Fibroblast of lung (primary cell): ENCODE measurements around the gene SLC6A4. TPM values are rescaled to one million over a fixed set of nuclear protein-coding genes. Genes with fewer than 3 reads are reported as not detected.

Source experiments
- DNase-seq, 2 donors: peaks; one replicate each; pipeline versions ENCODE4 v3.0.0 to v3.0.0-alpha.2; 2010; ENCODE audit warnings: low read depth in 2 of 2
- H2AFZ ChIP-seq: 2 replicates; pipeline ENCODE4 v1.5.1; 2012; ENCODE audit warnings: low read length, control low read depth, inconsistent platforms
- H3K27ac ChIP-seq: 2 replicates; pipeline ENCODE4 v1.5.1; 2011; ENCODE audit warnings: low read length, control low read depth; ENCODE audit not compliant: insufficient read depth
- H3K27me3 ChIP-seq: 2 replicates; pipeline ENCODE4 v1.5.1; 2011; ENCODE audit warnings: mild to moderate bottlenecking, low read length; ENCODE audit not compliant: control insufficient read depth, insufficient read depth
- H3K36me3 ChIP-seq: 2 replicates; pipeline ENCODE4 v1.5.1; 2011; ENCODE audit warnings: low read length; ENCODE audit not compliant: control insufficient read depth, insufficient read depth
- H3K4me1 ChIP-seq: 2 replicates; pipeline ENCODE4 v1.5.1; 2011; ENCODE audit warnings: low read length; ENCODE audit not compliant: control insufficient read depth, insufficient read depth; ENCODE audit errors: extremely low read depth
- H3K4me2 ChIP-seq: 2 replicates; pipeline ENCODE4 v1.5.1; 2011; ENCODE audit warnings: low read length, control low read depth; ENCODE audit not compliant: insufficient read depth; ENCODE audit errors: extremely low read depth
- H3K4me3 ChIP-seq, 4 experiments: fragments of 200-600 bp in 1 of 4; sonication (generic) in 1 of 4; replicated peaks in 1 of 4; 2 replicates each; pipeline ENCODE4 v1.5.1; 2011 to 2016; ENCODE audit warnings: low read length in 4 of 4, low read depth in 3 of 4, mild to moderate bottlenecking in 3 of 4, control low read depth in 2 of 4, inconsistent platforms in 1 of 4, mixed read lengths in 1 of 4; ENCODE audit not compliant: insufficient read depth in 1 of 4; ENCODE audit errors: control extremely low read depth in 1 of 4
- H3K79me2 ChIP-seq: 2 replicates; pipeline ENCODE4 v1.5.1; 2012; ENCODE audit warnings: mild to moderate bottlenecking, low read length, inconsistent platforms; ENCODE audit not compliant: control insufficient read depth, insufficient read depth
- H3K9ac ChIP-seq: 2 replicates; pipeline ENCODE4 v1.5.1; 2011; ENCODE audit warnings: mild to moderate bottlenecking, low read length, control low read depth; ENCODE audit not compliant: insufficient read depth
- H3K9me3 ChIP-seq: 2 replicates; pipeline ENCODE4 v1.5.1; 2012; ENCODE audit warnings: low read depth, low read length; ENCODE audit not compliant: control insufficient read depth, insufficient read depth
- H4K20me1 ChIP-seq: 2 replicates; pipeline ENCODE4 v1.5.1; 2011; ENCODE audit warnings: low read length; ENCODE audit not compliant: control insufficient read depth, insufficient read depth; ENCODE audit errors: extremely low read depth
- CTCF ChIP-seq, 2 donors: IDR thresholded peaks in 1 of 2; conservative IDR thresholded peaks in 1 of 2; 1 replicate in 1 of 2; 2 replicates in 1 of 2; pipeline ENCODE4 v1.5.1; 2011 to 2012; ENCODE audit warnings: low read length in 2 of 2, control low read depth in 1 of 2, inconsistent platforms in 1 of 2, low read depth in 1 of 2, mild to moderate bottlenecking in 1 of 2
- EZH2 ChIP-seq: IDR thresholded peaks from 2 replicates; pipeline ENCODE4 v1.5.1; 2012; ENCODE audit warnings: low read length, control low read depth, mild to moderate bottlenecking; ENCODE audit errors: missing control alignments
- polyA plus RNA-seq, 2 donors: library from polyadenylated mRNA; depleted of rRNA in 1 of 2; stranded (reverse) in 1 of 2; unstranded in 1 of 2; fragments of >200 nt; gene quantifications; 2 replicates each; pipeline ENCODE4 v1.2.1, GENCODE V29; 2011 to 2012; ENCODE audit warnings: missing spikeins in 1 of 2
- total RNA-seq: library from RNA; depleted of rRNA; stranded (reverse); fragments of >200 nt; gene quantifications from 2 replicates; pipeline ENCODE4 v1.2.1, GENCODE V29; 2014

The SLC6A4 gene
- total and polyA plus RNA-seq, 2 donors (not counting 1 experiment from before 2014, with no cell fraction given): not detected

- peaks cover 30% of the 10 kb centered on the region for H3K27me3 ChIP-seq
- no peaks in the 10 kb centered on the region for H3K79me2 ChIP-seq
Observed at GRCh38 chr17:30229012-30229411, 6.5 kb downstream of the SLC6A4 start.

GRCh38 chr17:30228011-30228410 lies 7.5 kb downstream of the SLC6A4 start:
- no peaks in the 10 kb centered on the region for H3K9me3 ChIP-seq
- no peak for DNase-seq
- H3K27ac ChIP-seq: no peak overlapping the region
- no peaks in the 10 kb centered on the region for H4K20me1 ChIP-seq
- H3K4me1 ChIP-seq: no peaks in the 10 kb centered on the region
- TF ChIP-seq EZH2 (no peak), CTCF (conservative IDR thresholded peaks at IDR 0.05 in 1 of 2, IDR thresholded peaks at IDR 0.05 in 1 of 2; ENCODE audit: low read depth in 1 of 2, low read length in 2 of 2) (no peak)
- no peaks in the 10 kb centered on the region for H3K79me2 ChIP-seq
- H2AFZ ChIP-seq: no peak overlapping the region
- H3K9ac ChIP-seq: no peak overlapping the region
- H3K4me2 ChIP-seq: no peak overlapping the region
- H3K27me3 ChIP-seq: peaks cover 28% of the 10 kb centered on the region
- H3K4me3 ChIP-seq: no peak overlapping the region
- H3K36me3 ChIP-seq: no peaks in the 10 kb centered on the region

More at GRCh38 chr17:30229012-30229411, 6.5 kb downstream of the SLC6A4 start:
- DNase-seq: no peak
- Histone ChIP-seq H3K36me3 (no peaks in the 10 kb centered on the region), H2AFZ (no peak overlapping the region), H3K9ac (no peak overlapping the region), H3K9me3 (no peaks in the 10 kb centered on the region), H3K27ac (no peak overlapping the region), H3K4me1 (no peaks in the 10 kb centered on the region), H3K4me2 (no peak overlapping the region), H3K4me3 (no peak overlapping the region), H4K20me1 (no peaks in the 10 kb centered on the region)
- no peak for TF ChIP-seq EZH2

- Histone ChIP-seq H4K20me1 (no peaks in the 10 kb centered on the region), H3K9me3 (no peaks in the 10 kb centered on the region), H3K4me3 (no peak overlapping the region), H3K36me3 (no peaks in the 10 kb centered on the region), H2AFZ (no peak overlapping the region), H3K9ac (no peak overlapping the region), H3K27me3 (peaks cover 23% of the 10 kb centered on the region), H3K4me2 (no peak overlapping the region), H3K4me1 (no peaks in the 10 kb centered on the region), H3K79me2 (no peaks in the 10 kb centered on the region), H3K27ac (no peak overlapping the region)
- no peak for TF ChIP-seq EZH2
- TF ChIP-seq CTCF (conservative IDR thresholded peaks at IDR 0.05 in 1 of 2, IDR thresholded peaks at IDR 0.05 in 1 of 2; ENCODE audit: low read depth in 1 of 2, low read length in 2 of 2): no peak
- no peak for DNase-seq
Observed at GRCh38 chr17:30226878-30227277, 8.6 kb downstream of the SLC6A4 start.
